A549 (cell line): ENCODE measurements around the gene NDEL1. TPM values are rescaled to one million over a fixed set of nuclear protein-coding genes. Genes with fewer than 3 reads are reported as not detected.

Source experiments
- ATAC-seq, 2 experiments: fragments of 200-7000 bp in 1 of 2; fragments of >200 bp in 1 of 2; cut with Nextera tagmentation in 1 of 2; cut with Tn5 transposase in 1 of 2; 3 replicates each; pipeline versions ENCODE4 v1.8.0 to v1.9.1; 2018 to 2020; ENCODE audit warnings: mild to moderate bottlenecking in 1 of 2, moderate library complexity in 1 of 2
- CTCF ChIA-PET: fragments of 300-600 bp; sonication (Branson Sonifier 250); formaldehyde crosslinking; extraction: SDS; loops from one replicate; lab custom pipeline; 2021; ENCODE audit warnings: antibody characterized with exemption, inconsistent platforms; lab: Yijun Ruan, JAX
- POLR2A ChIA-PET: fragments of 350-600 bp; formaldehyde crosslinking; extraction: SDS; loops from one replicate; lab custom pipeline; 2021; ENCODE audit warnings: antibody characterized with exemption, inconsistent platforms; lab: Yijun Ruan, JAX
- DNase-seq, 2 experiments: peaks; one replicate each; pipeline versions ENCODE4 v3.0.0 to v3.0.0-alpha.2; 2011 to 2016; ENCODE audit warnings: low read depth in 1 of 2, low spot score in 1 of 2
- FAIRE-seq: peaks from 2 replicates; lab custom pipeline; 2011; peaks lifted over from hg19 to GRCh38; lab: Jason Lieb, UNC
- H3K27ac ChIP-seq, 2 experiments: fragments of >200 bp; sonication (Bioruptor Twin); formaldehyde crosslinking; 3 replicates each; pipeline ENCODE4 v1.5.1; 2016 to 2017
- H3K4me1 ChIP-seq: fragments of >200 bp; sonication (Bioruptor Twin); formaldehyde crosslinking; 3 replicates; pipeline ENCODE4 v1.6.1; 2016
- H3K4me2 ChIP-seq: fragments of >200 bp; sonication (Bioruptor Twin); formaldehyde crosslinking; 3 replicates; pipeline ENCODE4 v1.6.1; 2016
- H3K4me3 ChIP-seq: fragments of >200 bp; sonication (Bioruptor Twin); formaldehyde crosslinking; 3 replicates; pipeline ENCODE4 v1.5.1; 2016
- H3K9me3 ChIP-seq: fragments of >200 bp; sonication (Bioruptor Twin); formaldehyde crosslinking; 3 replicates; pipeline ENCODE4 v1.6.1; 2016
- BHLHE40 ChIP-seq: IDR thresholded peaks from 2 replicates; pipeline ENCODE4 v1.6.1; 2012; ENCODE audit warnings: low read depth, low read length, inconsistent platforms
- CHD2 ChIP-seq: fragments of 150-350 bp; IDR thresholded peaks from 2 replicates; pipeline ENCODE4 v1.6.1; 2014; ENCODE audit warnings: low read length; ENCODE audit not compliant: partially characterized antibody
- EHF ChIP-seq: fragments of 250-450 bp; sonication (Bioruptor Pico); IDR thresholded peaks from 2 replicates; pipeline ENCODE4 v1.5.0; 2020; ENCODE audit warnings: mild to moderate bottlenecking
- GATA3 ChIP-seq: IDR thresholded peaks from 2 replicates; pipeline ENCODE4 v1.6.1; 2012; ENCODE audit warnings: borderline replicate concordance
- HDAC2 ChIP-seq: fragments of 200-600 bp; sonication (generic); IDR thresholded peaks from 2 replicates; pipeline ENCODE4 v1.6.1; 2016
- HES2 ChIP-seq: fragments of >200 bp; sonication (Bioruptor Twin); formaldehyde crosslinking; IDR thresholded peaks from 2 replicates; pipeline ENCODE4 v1.6.1; 2016
- KDM1A ChIP-seq: fragments of 200-600 bp; sonication (generic); IDR thresholded peaks from 2 replicates; pipeline ENCODE4 v1.6.1; 2016; ENCODE audit warnings: low read depth, mild to moderate bottlenecking
- POLR2AphosphoS2 ChIP-seq: conservative IDR thresholded peaks from 2 replicates; pipeline ENCODE4 v1.6.1; 2012; ENCODE audit warnings: low read length, improper control_type of control experiment, inconsistent platforms
- REST ChIP-seq: fragments of 200-600 bp; sonication (generic); IDR thresholded peaks from 2 replicates; pipeline ENCODE4 v1.6.1; 2016; ENCODE audit warnings: antibody characterized with exemption, mild to moderate bottlenecking, moderate library complexity
- RFX5 ChIP-seq: fragments of 450-650 bp; IDR thresholded peaks from 2 replicates; pipeline ENCODE4 v1.7.1; 2014; ENCODE audit warnings: antibody characterized with exemption, mild to moderate bottlenecking, moderate library complexity
- ZFP36 ChIP-seq: fragments of 450-650 bp; IDR thresholded peaks from 2 replicates; pipeline ENCODE4 v1.6.1; 2014; ENCODE audit warnings: borderline replicate concordance; ENCODE audit not compliant: partially characterized antibody
- ZSCAN20 ChIP-seq: fragments of 250-450 bp; sonication (Bioruptor Pico); IDR thresholded peaks from 2 replicates; pipeline ENCODE4 v1.8.0; 2022; ENCODE audit warnings: mild to moderate bottlenecking, moderate library complexity
- WGBS: methylation state at CpG from one replicate; pipeline ENCODE4 v1.1.6; 2017; ENCODE audit errors: missing lambda C conversion rate; 5-methylcytosine and 5-hydroxymethylcytosine counted together
- polyA plus RNA-seq, 4 experiments: library from polyadenylated mRNA; depleted of rRNA in 3 of 4; stranded (reverse); fragments of >200 nt; fragmentation: RNase III in 1 of 4; extraction: RNeasy Plus Mini Kit Qiagen cat#74134 plus additional on column Dnase treatment in 1 of 4; gene quantifications; 2 replicates in 3 of 4; 3 replicates in 1 of 4; pipeline ENCODE4 v1.2.3, GENCODE V29; 2011 to 2017
- TF ChIP-seq, protein P1 (sequence below): fragments of >200 bp; sonication (Bioruptor Twin); formaldehyde crosslinking; IDR thresholded peaks from 3 replicates; pipeline ENCODE4 v1.6.1; 2016
- TF ChIP-seq, protein P2 (sequence below): IDR thresholded peaks from 2 replicates; pipeline ENCODE4 v1.6.1; 2012

The NDEL1 gene
- polyA plus RNA-seq, 2 of the 4 experiments (the other 2 are of a cell fraction), result 53.3 to 91.0 TPM

DNA sequence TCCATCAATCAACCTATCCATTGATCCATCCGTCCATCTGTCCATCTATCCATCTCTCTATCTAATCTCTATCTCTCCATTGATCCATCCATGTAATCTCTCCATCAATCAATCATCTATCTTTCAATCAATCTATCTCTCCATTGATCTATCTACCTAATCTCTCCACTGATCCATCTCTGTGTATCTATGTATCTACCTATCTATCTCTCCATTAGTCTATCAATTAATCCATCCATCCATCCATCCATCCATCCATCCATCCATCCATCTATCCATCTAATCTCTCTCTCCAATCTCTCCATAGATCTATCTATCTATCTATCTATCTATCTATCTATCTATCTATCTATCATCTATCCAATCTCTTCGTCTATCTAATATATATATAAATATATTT lies 34.6 kb upstream of the NDEL1 start:
- Histone ChIP-seq H3K27ac (no peak overlapping the region), H3K4me2 (no peak overlapping the region), H3K4me3 (no peak overlapping the region), H3K4me1 (no peaks in the 10 kb centered on the region), H3K9me3 (no peaks in the 10 kb centered on the region)
- no peak for ATAC-seq
- ChIA-PET POLR2A (no interaction called here), CTCF (interaction anchor here (1.1 to 5.0 kb wide), 2 partner anchors 8 to 385 kb away, joined by 3 to 22 read pairs; no protein-coding TSS in a partner anchor)
- no peak for TF ChIP-seq GATA3
- WGBS, result 47% methylated on average over 2 of the region's 2 CpGs
- DNase-seq, result no peak
- no peak for FAIRE-seq

DNA sequence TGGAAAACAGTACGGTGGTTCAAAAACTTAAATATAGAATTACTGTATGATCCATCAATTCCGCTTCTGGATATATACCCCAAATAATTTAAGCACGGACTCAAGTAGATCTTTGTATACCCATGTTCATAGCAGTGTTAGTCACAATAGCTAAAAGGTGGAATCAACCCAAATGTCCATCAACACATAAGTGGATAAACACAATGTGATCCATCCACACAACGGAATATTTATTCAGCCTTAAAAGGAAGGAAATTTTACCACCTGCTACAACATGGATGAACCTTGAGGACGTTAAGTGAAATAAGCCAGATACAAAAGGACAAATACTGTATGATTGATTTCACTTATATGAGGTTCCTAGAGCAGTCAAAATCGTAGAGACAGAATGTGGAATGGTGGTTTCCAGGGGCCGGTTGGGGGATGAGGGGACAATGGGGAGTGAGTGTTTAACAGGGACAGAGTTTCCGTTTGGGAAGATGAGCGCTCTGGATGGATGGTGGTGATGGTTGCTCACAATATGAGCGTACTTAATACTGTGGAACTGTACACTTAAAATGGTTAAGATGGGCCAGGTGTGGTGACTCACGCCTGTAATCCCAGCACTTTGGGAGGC lies 32.7 kb upstream of the NDEL1 start:
- ATAC-seq, result no peak
- no peak overlapping the region for H3K27ac ChIP-seq
- no peak for DNase-seq
- CTCF ChIA-PET, result interaction anchor here (0.6 to 2.0 kb wide), 6 partner anchors 9 to 486 kb away, joined by 3 to 7 read pairs (median 5); no protein-coding TSS in a partner anchor
- TF ChIP-seq ZSCAN20 (CRISPR knock-in tag), result no peak
- no peak for TF ChIP-seq EHF (CRISPR knock-in tag)
- TF ChIP-seq ZFP36, result no peak
- TF ChIP-seq BHLHE40, result no peak
- no peak for TF ChIP-seq KDM1A
- TF ChIP-seq, all 56 proteins: peak for 0
- Histone ChIP-seq H3K9me3 (no peaks in the 10 kb centered on the region), H3K4me1 (no peaks in the 10 kb centered on the region), H3K4me3 (no peak overlapping the region), H3K4me2 (no peak overlapping the region)
- POLR2A ChIA-PET, result interaction anchor here (1.3 kb wide), 1 partner anchor 32 kb away, joined by 3 read pairs; no protein-coding TSS in a partner anchor
- peak; percentile 73 for FAIRE-seq
- 66% methylated on average over 11 of the region's 11 CpGs for WGBS

- CTCF ChIA-PET, result interaction anchor here (0.6 to 9.9 kb wide), 5 partner anchors 14 to 489 kb away, joined by 3 to 112 read pairs (median 4); partner anchors contain the start of gene RPL26
- TF ChIP-seq CHD2 (no peak), KDM1A (no peak), REST (no peak), RFX5 (no peak), HES2 (no peak), HDAC2 (no peak), POLR2AphosphoS2 (no peak)
- TF ChIP-seq, protein P1, sequence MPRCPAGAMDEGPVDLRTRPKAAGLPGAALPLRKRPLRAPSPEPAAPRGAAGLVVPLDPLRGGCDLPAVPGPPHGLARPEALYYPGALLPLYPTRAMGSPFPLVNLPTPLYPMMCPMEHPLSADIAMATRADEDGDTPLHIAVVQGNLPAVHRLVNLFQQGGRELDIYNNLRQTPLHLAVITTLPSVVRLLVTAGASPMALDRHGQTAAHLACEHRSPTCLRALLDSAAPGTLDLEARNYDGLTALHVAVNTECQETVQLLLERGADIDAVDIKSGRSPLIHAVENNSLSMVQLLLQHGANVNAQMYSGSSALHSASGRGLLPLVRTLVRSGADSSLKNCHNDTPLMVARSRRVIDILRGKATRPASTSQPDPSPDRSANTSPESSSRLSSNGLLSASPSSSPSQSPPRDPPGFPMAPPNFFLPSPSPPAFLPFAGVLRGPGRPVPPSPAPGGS, result no peak
- TF ChIP-seq, protein P2, sequence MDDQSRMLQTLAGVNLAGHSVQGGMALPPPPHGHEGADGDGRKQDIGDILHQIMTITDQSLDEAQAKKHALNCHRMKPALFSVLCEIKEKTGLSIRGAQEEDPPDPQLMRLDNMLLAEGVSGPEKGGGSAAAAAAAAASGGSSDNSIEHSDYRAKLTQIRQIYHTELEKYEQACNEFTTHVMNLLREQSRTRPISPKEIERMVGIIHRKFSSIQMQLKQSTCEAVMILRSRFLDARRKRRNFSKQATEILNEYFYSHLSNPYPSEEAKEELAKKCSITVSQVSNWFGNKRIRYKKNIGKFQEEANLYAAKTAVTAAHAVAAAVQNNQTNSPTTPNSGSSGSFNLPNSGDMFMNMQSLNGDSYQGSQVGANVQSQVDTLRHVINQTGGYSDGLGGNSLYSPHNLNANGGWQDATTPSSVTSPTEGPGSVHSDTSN, result no peak
- Histone ChIP-seq H3K4me3 (no peak overlapping the region), H3K4me1 (peaks cover 6% of the 10 kb centered on the region; the same call in 2 of the 3 replicates), H3K4me2 (no peak overlapping the region), H3K9me3 (no peaks in the 10 kb centered on the region), H3K27ac (no peak overlapping the region)
- DNase-seq, result no peak
- no peak for FAIRE-seq
- 0 out of 6 replicates have a peak, but pooled peaks of 1 of the 2 experiments have one; percentile 14 for ATAC-seq
- POLR2A ChIA-PET, result interaction anchor here (1.3 kb wide), 1 partner anchor 22 kb away, joined by 3 read pairs; no protein-coding TSS in a partner anchor
- 76% methylated on average over 11 of the region's 11 CpGs for WGBS
These were observed 30.1 kb upstream of the NDEL1 start for GRCh38 chr17:8405499-8406016.
